Erythroblast (primary cell): ENCODE data around the gene CFAP61.

Experiments
- GATA1 ChIP-seq: IDR thresholded peaks from 2 replicates; pipeline ENCODE4 v1.6.1; 2011; ENCODE audit warnings: low read depth, mild to moderate bottlenecking, control low read depth, low read length, moderate library complexity
- POLR2A ChIP-seq: IDR thresholded peaks from 2 replicates; pipeline ENCODE4 v1.6.1; 2011; ENCODE audit warnings: mild to moderate bottlenecking, low read length

- TF ChIP-seq POLR2A (no peak), GATA1 (no peak)
Measured at GRCh38 chr20:20293141-20293540, 240.8 kb downstream of the CFAP61 start.
